ENCODE data around the gene KLHDC4. TPM values are rescaled to one million over a fixed set of nuclear protein-coding genes. Genes with fewer than 3 reads are reported as not detected.

Gene KLHDC4
- total RNA-seq, 3 donors from 2014 or later (not counting 1 experiment from before 2014, with no cell fraction given): 210 to 311 (median 210) TPM

DNA sequence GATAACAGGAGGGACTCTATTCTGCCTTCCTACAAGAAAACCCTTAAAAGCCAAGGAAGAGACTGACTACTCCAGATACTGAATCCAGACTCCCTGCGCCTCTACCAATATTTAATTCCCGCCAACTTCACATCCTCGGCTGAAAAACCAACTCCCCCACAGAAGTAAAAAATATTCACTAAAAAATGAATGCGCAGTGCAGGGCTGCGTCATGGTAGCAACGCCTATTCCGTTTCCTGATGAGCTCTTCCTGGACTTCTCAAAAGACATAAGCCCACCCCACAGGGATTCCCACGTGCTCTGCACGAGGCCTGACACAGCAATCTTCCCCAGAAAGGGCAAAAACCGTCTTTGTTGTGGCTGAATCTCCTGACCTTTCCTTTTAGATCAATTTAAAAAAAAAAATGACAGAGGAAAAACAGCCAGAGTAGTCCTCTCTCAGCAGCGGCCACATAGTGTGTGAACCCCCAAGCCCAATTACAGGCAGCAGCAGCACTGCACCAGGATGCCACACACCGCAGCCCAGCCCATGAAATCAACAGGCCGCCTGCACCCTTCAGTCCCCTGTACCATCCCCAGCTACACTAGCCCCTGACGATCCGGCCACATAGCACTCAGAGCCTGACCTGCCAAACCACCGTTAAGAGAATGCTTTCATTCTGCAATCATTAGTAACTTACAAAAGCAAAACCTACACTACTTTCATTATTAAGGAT lies 23.9 kb downstream of the KLHDC4 start:
- Mint-ChIP-seq H3K36me3 (peaks cover 27% of the 10 kb centered on the region), H3K27ac (peak overlapping the region in 1 of 2 donors; percentile 84), H3K4me3 (peak overlapping the region; percentile 73), H3K4me1 (peaks cover 35% of the 10 kb centered on the region in 2 donors), H3K9me3 (no peaks in the 10 kb centered on the region), H3K27me3 (ENCODE audit: low read depth in 2 of 2) (no peaks in the 10 kb centered on the region)
- ATAC-seq (peak; percentile 47 to 73 (median 50)), DNase-seq (no peak)
- 88% methylated on average over 16 of the region's 16 CpGs for WGBS (ENCODE audit: insufficient coverage)
- no peaks in the 10 kb centered on the region for H3K27me3 ChIP-seq (ENCODE audit: control insufficient read depth, insufficient read depth, low read length)
- H3K9me3 ChIP-seq (ENCODE audit: control insufficient read depth, insufficient read depth, low read length): no peaks in the 10 kb centered on the region
- intact Hi-C loops (cut with micrococcal nuclease): no loop called here
- H3K4me3 ChIP-seq (ENCODE audit: low read length): no peak overlapping the region
- TF ChIP-seq, protein P1, sequence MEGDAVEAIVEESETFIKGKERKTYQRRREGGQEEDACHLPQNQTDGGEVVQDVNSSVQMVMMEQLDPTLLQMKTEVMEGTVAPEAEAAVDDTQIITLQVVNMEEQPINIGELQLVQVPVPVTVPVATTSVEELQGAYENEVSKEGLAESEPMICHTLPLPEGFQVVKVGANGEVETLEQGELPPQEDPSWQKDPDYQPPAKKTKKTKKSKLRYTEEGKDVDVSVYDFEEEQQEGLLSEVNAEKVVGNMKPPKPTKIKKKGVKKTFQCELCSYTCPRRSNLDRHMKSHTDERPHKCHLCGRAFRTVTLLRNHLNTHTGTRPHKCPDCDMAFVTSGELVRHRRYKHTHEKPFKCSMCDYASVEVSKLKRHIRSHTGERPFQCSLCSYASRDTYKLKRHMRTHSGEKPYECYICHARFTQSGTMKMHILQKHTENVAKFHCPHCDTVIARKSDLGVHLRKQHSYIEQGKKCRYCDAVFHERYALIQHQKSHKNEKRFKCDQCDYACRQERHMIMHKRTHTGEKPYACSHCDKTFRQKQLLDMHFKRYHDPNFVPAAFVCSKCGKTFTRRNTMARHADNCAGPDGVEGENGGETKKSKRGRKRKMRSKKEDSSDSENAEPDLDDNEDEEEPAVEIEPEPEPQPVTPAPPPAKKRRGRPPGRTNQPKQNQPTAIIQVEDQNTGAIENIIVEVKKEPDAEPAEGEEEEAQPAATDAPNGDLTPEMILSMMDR (IDR thresholded peaks at IDR 0.05): no peak
- peaks cover 58% of the 10 kb centered on the region for H3K36me3 ChIP-seq (ENCODE audit: control insufficient read depth, insufficient read depth, low read length)
- peak overlapping the region; percentile 41 for H3K27ac ChIP-seq (ENCODE audit: low read length)
- H3K4me1 ChIP-seq (ENCODE audit: control insufficient read depth, insufficient read depth, low read length): peaks cover 4% of the 10 kb centered on the region

DNA sequence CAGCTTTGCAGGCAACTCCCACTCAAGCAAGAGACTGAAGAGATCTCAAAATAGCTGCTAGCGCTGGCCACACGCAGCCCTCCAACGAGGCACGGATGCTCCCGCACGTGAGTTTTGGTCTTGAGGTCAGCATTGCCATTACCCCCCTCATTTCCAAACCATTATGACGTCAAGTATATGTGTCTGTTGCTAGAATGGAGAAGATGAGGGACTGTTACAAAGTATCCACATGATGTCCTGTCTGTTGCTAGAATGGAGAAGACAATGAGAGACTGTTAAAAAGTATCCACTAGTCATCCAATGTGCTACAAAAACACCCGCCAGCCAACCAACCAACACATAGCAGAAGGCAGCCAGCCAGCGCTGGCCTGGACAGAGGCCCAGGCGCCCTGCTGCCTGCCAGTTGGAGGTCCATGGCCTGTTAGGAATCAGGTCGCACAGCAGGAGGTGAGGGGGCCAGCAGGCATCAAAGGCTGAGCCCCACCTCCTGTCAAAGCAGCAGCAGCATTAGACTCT lies 24.8 kb downstream of the KLHDC4 start:
- no peak for DNase-seq
- H3K27me3 Mint-ChIP-seq (ENCODE audit: low read depth in 2 of 2): no peaks in the 10 kb centered on the region
- ATAC-seq: no peak
- peak overlapping the region; percentile 38 for H3K4me3 Mint-ChIP-seq
- Histone ChIP-seq H3K27ac (ENCODE audit: low read length) (peak overlapping the region; percentile 41), H3K27me3 (ENCODE audit: control insufficient read depth, insufficient read depth, low read length) (no peaks in the 10 kb centered on the region), H3K9me3 (ENCODE audit: control insufficient read depth, insufficient read depth, low read length) (no peaks in the 10 kb centered on the region), H3K4me1 (ENCODE audit: control insufficient read depth, insufficient read depth, low read length) (peaks cover 4% of the 10 kb centered on the region), H3K4me3 (ENCODE audit: low read length) (no peak overlapping the region), H3K36me3 (ENCODE audit: control insufficient read depth, insufficient read depth, low read length) (peaks cover 56% of the 10 kb centered on the region)
- intact Hi-C loops (cut with micrococcal nuclease): no loop called here
- no peak overlapping the region for H3K27ac Mint-ChIP-seq
- 99% methylated on average over 10 of the region's 11 CpGs for WGBS (ENCODE audit: insufficient coverage)
- peaks cover 33 to 36% of the 10 kb centered on the region in 2 donors for H3K4me1 Mint-ChIP-seq
- H3K9me3 Mint-ChIP-seq: no peaks in the 10 kb centered on the region
- TF ChIP-seq, protein P1 (IDR thresholded peaks at IDR 0.05): no peak
- peaks cover 24% of the 10 kb centered on the region for H3K36me3 Mint-ChIP-seq

DNA sequence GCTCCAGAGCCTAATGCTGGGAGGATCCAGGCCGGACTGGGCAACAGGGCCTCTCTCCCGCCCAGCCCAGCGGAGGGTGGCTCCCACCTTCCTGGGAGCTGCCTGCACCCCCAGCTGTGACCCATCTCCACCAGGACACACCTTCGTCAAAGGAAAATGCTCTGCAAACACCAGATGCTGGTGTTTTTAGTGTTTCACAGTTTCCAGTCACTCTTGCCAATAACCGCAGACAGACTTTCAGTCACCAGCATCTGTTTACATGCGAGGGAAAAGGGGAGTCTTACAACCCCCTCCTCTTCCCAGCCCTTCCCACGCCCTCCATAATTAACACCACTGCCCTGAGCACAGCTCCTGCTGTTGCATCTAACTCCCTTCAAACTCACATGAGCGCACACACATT lies 25.3 kb downstream of the KLHDC4 start:
- Histone ChIP-seq H3K9me3 (ENCODE audit: control insufficient read depth, insufficient read depth, low read length) (no peaks in the 10 kb centered on the region), H3K4me1 (ENCODE audit: control insufficient read depth, insufficient read depth, low read length) (peaks cover 4% of the 10 kb centered on the region), H3K4me3 (ENCODE audit: low read length) (no peak overlapping the region), H3K27me3 (ENCODE audit: control insufficient read depth, insufficient read depth, low read length) (no peaks in the 10 kb centered on the region), H3K27ac (ENCODE audit: low read length) (no peak overlapping the region), H3K36me3 (ENCODE audit: control insufficient read depth, insufficient read depth, low read length) (peaks cover 50% of the 10 kb centered on the region)
- H3K27me3 Mint-ChIP-seq (ENCODE audit: low read depth in 2 of 2): no peaks in the 10 kb centered on the region
- peaks cover 19% of the 10 kb centered on the region for H3K36me3 Mint-ChIP-seq
- peaks cover 31 to 36% of the 10 kb centered on the region in 2 donors for H3K4me1 Mint-ChIP-seq
- intact Hi-C loops (cut with micrococcal nuclease): no loop called here
- DNase-seq: no peak
- H3K4me3 Mint-ChIP-seq: peak overlapping the region; percentile 38
- no peak overlapping the region for H3K27ac Mint-ChIP-seq
- WGBS (ENCODE audit: insufficient coverage): 97% methylated on average over 8 of the region's 8 CpGs
- TF ChIP-seq, protein P1 (IDR thresholded peaks at IDR 0.05): no peak
- H3K9me3 Mint-ChIP-seq: no peaks in the 10 kb centered on the region
- ATAC-seq: no peak

Measured in natural killer cell (primary cell).